ENCODE measurements around the gene STXBP5L.

- TF ChIP-seq CTCF (IDR thresholded peaks at IDR 0.05) (no peak), EZH2 (IDR thresholded peaks at IDR 0.05) (no peak)
Observed at GRCh38 chr3:121072133-121072532, 164.1 kb downstream of the STXBP5L start.

All from neural progenitor cell (in vitro differentiated cells).